ENCODE data around the gene ARGLU1.
A peak's percentile ranks its signal among the peaks of the same experiment; 100 is the strongest.

The ARGLU1 gene

GRCh38 chr13:106541826-106542225, 26.1 kb downstream of the ARGLU1 start:
- DNase-seq (ENCODE audit: low read depth), result no peak

- no peak for DNase-seq (ENCODE audit: low read depth)
Observed at GRCh38 chr13:106540613-106541012, 27.3 kb downstream of the ARGLU1 start.

GRCh38 chr13:106537521-106537920, 30.4 kb downstream of the ARGLU1 start:
- DNase-seq (ENCODE audit: low read depth), result no peak

- DNase-seq (ENCODE audit: low read depth), result peak; percentile 74
Observed at GRCh38 chr13:106536244-106537034, 31.5 kb downstream of the ARGLU1 start.

DNA sequence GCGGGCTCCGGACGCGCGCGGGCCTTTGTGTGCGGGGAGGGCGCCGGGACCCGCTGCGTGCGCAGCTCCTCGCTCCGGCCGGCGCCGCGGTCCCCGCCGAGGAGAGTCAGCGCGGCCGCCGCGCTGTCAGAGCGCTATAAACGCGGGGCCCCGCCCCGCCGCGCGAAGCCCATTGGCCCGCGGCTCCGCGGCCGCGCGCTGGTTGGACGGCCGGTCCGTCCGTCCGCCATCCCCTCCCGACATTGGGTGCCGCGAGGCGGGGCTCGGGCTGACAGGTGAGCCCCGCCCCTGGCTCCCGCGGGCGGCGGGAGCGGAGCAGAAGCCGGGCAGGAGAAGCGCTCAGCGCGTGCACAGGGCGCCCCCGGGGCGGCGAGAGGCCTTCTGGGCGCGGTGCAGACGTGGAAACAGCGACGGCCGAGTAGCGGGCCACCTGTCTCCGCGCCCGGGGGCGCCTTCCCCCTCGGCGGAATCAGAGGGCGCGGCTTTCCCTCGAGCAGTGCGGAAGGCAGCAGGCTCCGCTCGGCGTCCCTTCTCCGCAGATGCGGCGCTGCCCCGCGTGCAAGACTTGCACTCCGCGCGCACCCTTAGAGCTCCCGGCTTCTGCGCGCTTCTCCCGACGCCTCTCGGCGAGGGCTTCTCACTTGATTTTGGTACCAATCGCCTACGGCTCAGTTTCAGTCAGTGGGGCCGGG, 32.2 kb downstream of the ARGLU1 start, which contains the start of gene EFNB2:
TSS of gene EFNB2 (minus strand) at position 111 of the 692 bp plus-strand sequence. CDS start 698 bp downstream, outside the sequence.
- peak; percentile 81 for DNase-seq (ENCODE audit: low read depth)

DNA sequence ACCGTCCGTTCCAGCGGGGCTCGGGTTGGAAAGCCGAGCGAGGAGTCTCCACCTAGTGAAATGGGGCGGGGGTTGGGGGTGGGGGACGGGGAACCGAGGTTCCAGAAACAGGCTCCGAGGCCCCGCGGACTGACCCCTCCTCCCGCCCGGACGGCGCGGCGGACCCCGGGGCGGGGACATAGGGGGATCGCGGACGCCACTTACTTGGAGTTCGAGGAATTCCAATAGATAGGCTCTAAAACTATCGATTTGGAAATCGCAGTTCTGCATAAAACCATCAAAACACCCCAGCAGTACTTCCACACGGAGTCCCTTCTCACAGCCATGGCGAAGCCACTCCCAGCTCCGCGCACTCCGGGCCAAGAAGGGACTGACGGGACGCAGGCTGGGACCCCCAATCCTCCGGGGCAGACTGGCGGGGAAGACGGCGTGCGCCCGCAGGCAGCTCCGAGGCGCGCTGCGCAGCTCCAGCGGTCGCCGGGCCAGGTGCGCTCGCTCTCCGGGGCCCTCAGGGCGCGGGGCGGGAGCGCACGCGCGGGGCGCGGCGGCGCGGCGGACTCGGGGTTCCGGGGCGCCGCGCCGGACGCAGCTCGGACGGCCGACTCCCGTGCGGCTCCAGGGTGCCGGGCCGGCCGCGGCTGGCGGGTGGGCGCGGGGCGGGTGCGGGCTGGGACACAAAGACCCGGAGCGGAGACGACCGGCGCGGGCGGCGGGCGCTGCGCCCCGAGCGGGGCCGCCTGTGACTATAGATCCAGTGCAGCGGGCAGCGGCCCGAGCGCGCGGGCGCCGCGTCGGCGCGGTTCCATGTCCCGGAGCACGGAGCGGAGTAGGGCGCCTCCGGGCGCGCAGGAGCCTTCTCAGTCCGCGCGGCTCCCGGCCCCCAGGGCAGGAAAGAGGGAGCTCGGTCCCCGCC, 33.0 kb downstream of the ARGLU1 start:
- no peak for DNase-seq (ENCODE audit: low read depth)

- DNase-seq (ENCODE audit: low read depth), result no peak
Observed at GRCh38 chr13:106533943-106534638, 33.8 kb downstream of the ARGLU1 start.

DNA sequence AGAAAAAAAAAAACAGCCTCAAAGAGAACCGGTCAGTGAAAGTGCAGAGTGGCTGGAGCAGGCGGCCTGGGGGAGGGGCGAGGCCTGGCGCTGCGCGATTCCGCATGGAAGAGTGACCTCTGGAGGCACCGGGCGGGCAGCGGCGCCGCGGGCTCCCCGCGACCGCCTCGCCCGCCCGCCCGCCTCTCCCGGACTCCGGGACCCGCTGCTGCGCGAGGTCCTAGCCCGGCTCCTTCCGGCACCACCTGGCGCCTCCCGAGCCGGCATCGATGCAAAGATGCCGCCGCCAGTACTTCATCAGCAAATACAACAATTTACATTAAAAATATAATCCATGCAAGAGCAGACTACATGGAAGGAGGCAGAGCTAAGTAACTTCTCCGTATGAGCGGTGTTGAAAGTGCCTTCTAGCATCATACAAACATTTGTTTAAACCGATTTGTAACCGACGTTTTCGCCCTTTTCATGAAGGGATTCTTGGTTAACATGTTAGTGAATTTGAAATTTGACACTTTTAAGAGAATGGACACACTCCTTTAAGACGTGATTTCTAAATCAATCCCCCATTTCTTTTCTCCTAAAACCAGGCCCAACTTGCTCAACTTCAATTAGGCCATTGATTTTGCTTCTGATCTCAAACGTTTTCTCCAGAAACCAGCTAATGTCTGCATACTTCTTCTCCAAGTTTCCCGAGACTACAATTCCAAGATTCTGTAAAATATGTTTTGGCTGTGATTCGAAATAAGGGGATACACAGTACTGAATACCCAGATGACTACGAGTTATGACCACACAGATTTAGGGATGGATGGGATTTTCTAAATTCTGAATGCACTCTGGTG, 34.6 kb downstream of the ARGLU1 start:
- DNase-seq (ENCODE audit: low read depth), result no peak

DNA sequence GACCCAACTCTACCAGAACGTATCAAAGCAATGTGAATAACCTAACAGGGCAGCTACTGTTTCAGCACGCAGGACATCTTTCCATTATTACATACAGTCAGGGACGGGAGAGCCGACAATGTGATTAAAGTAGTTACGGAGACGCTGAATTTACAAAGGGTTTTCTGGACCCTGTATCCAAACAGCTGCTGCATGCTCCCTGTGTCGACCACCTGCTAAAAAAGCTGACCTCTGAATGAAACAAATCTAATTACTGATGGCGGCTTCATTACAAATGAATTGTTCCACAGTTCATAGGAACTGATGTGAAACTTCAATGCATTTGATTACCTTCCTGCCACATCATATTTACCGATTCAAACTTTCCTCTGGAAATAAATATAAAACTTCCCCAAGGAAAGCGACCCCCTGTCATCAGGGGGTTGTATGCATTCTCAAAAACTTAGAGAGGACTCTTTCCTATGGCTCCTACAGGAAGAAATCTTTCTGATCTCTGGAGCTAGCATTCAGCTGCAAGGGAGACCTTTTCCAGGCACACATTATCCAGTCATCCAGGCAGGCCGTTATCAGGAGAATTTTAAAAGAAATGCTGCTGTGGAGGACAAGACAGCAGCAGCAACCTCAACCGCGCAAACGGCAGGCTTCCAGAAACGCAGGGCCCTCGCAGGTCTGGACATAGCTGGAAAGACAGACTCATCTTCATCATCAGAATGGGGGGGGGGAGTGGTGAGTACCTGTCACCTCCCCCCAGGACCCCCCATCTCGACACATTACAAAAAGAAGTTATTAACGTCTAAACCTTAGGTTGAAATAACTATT, 35.6 kb downstream of the ARGLU1 start:
- no peak for DNase-seq (ENCODE audit: low read depth)

GRCh38 chr13:106530980-106531481, 36.9 kb downstream of the ARGLU1 start:
- DNase-seq (ENCODE audit: low read depth), result no peak

DNA sequence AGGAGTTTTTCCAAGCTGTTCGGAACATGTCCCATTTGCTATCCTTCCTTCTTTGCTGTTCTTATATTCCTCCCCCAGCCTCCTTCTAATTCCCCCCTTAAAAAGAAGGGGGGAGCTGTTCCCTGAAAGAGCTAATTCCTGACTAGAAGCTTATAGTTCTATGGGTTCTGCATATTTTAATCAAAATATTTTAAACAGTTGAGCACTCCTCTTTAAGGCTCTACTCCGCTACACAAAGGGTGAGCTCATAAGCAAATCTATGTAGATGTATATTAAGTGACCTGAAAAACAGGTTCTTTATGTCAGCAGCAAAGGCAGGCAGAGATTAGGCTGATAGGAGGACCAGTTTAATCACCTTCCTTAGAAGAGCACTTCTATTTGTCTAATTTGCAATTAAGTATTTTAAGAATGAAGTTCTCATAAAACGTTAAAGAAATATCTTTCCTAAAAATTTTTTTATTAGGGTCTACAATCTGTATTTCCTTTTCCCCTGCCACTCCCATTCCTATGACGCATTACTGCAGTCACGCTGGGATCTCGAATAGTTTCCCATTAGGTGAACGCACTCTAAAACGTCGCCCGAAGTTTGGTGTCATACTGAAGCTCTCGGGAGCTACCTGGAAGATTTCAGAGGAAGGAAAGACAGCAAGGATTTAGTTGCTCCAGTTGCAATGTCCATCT, 37.6 kb downstream of the ARGLU1 start:
- DNase-seq (ENCODE audit: low read depth), result no peak

DNA sequence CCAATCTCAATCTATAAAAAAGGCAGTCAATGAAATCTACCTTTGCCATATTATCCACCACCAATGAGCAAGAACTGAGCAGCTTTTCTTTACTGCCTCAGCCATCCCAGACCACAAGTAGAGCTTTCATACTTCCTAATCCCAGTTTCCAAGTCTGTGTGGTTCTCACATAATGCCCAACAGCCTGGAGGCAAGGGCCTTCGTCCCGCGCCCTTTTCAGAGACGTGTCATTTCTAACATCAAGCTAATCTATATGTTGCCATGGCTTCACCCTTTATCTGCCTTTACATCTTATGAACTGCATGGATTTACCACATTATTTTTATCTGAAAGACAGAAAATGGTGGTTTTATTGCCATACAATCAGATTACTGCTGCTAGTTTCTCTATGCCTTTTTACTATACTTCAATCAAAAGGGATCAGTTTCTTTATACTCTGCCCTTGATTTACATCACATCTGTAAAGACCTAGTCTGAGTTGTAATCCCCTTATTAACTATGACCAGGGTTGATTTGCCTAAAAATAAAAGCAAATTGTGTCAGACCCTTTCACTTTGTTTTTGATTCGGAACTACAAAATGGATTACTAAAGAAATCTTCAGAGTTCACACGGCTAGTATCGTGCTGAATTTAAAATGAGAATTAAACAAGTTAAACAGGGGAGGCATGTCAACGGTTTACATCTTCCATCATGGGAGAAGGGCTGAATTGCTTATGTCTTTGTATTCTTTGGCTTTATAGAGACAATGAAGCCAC, 38.3 kb downstream of the ARGLU1 start:
- no peak for DNase-seq (ENCODE audit: low read depth)

DNA sequence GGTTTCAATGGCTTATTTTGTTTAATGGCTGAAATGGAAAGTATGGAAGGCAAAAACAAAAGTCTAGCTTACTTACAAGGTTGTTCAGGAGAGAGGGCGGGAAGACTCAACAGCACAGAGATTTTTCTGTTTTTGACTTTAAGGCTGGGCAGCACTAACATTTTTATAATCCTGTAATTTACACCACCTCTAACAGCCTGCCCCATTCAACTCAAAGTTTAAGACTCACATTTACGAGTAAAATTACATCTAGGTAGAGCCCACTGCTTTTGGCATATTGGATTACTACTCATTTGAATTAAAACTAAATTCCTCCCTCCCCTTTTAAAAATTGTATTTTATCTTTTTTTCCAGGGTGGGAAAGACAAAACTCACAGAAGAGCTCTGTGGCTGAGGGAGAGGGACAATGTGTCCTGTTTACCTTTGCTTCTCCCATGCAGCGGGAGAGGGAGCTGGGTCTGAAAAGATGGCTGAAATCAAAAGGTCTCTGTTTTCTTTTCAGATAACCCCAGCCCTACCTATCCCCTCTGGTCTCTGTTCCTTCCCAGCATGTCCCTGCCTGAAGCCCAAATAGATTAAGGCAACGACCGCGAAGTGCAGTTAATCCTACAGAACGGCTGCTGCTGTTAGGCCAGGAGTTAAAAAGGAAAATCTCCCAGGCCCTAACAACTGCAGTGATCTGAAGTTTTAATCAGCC, 39.1 kb downstream of the ARGLU1 start:
- DNase-seq (ENCODE audit: low read depth), result no peak

DNA sequence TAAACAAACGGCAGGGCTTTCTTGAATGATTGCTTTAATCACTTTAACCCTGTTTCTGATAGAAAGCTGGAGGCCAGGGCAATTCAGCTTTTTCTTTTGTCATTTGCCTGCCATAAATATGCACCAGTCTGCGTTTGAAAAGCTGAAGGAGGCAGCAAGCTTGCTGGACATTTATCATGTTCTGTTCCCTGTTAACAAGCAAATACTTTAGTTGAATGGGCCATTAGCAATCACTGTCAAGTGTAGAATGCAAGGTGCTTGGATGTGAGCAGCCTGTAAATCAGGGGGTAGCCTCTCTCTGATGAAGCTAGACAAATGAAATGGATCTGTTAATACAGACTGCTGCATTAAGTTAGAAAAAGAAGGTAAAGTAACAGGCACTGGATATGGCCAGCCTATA, 40.1 kb downstream of the ARGLU1 start:
- no peak for DNase-seq (ENCODE audit: low read depth)

DNA sequence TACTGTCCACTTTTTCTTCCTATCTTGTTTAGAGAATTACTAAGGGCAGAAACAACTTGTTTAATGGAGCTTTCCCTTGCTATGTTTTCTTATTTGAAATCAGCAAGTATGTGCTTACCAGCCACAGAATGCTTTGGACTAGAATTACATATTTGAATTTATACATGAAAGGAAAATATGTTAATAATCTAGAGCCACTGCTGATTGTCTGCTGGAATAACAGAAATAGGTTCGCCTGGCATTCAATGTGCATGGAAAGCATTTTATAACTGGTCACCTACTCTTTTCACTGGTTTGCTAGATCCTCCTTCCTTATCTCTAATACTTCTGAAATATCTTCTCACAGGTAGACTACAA, 40.5 kb downstream of the ARGLU1 start:
- DNase-seq (ENCODE audit: low read depth), result no peak

DNA sequence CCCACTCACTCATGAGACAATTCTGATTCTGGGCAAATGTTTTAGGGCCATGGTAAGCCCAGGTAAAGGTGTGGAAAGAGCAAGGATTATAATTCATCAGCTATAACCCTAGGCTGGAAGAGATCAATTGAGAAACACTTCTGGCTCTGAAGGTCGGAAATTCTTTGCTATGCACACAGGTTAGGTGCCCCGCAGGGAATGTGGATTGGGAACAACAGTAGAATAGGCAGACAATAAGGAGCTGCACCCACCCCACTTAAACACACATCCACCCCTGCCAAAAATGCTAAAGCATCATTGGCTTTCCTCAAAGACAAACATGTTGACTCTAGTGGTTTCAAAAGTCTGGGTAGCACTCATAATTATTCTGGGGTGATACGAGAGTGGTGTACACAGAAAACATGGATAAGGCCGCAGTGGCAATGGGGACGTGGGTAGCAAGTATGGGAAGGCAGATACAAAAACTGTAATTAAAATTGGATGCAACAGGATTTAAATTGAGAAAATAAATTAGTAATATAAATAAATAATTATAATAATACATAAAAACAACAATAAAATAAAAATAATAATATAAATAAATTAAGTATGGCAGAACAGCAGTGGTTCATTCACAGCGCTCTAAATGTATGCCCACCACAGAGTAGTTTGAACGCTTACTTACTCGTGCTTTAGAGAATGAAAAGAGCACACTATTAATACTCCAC, 41.0 kb downstream of the ARGLU1 start:
- no peak for DNase-seq (ENCODE audit: low read depth)

- DNase-seq (ENCODE audit: low read depth), result no peak
Observed at GRCh38 chr13:106525865-106526264, 42.1 kb downstream of the ARGLU1 start.

Measured in activated T-cell treated with anti-CD3 and anti-CD28 coated beads for 24 hours (primary cell).